Measurements from ENCODE around the gene KCNC4.

- TF ChIP-seq CTCF (IDR thresholded peaks at IDR 0.05) = no peak
- no peak for TF ChIP-seq POLR2A (IDR thresholded peaks at IDR 0.05)
Observed at GRCh38 chr1:110224240-110224995, 14.3 kb downstream of the KCNC4 start.

Measured in right lobe of liver (tissue), 4 donors.